HG03064 (cell line): ENCODE data around the gene CNTN1.
"Not testable (repeated sequence)": the region's sequence is repeated elsewhere in the genome, so short reads cannot be mapped to it uniquely, and the experiment has no call there.

Experiments
- ATAC-seq: cut with Tn5 transposase; IDR thresholded peaks from one replicate; pipeline ENCODE4 v1.9.1; 2021; ENCODE audit warnings: low read depth; ENCODE audit not compliant: unreplicated experiment

CNTN1 gene

DNA sequence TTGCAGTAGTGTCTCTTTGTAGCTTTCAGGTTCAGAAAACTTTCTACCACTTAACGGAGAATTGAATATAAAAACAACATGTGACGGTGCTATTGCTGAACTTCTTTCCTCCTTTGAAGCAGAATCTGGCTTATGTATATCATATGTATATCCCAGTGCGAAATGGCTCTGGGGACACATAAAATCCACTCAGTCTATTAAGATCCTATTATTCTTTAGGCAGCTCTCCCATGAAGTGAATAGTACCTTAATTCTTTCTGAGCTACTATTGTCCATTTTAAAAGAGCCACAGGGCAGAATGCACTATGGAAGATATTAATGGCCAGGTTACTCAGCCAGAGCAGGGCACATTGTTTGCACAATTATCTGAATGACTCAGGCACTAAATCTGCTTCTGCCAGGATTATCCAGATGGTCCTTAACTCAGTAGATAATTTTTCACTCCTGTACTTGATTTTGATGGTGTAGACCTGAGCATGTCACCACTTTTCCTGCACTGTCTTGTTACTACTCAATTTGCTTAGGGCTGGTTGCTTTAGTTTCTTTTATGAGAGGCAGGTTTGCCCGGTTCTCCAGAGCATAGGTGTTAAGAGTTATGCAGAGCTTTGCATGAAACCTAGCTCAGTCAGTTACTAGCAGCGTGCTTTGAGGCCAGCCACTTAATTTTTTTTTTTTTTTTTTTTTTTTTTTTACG lies 5.5 kb downstream of the CNTN1 start:
- ATAC-seq: no peak

GRCh38 chr12:40701756-40702155 lies 9.5 kb downstream of the CNTN1 start:
- no peak for ATAC-seq

DNA sequence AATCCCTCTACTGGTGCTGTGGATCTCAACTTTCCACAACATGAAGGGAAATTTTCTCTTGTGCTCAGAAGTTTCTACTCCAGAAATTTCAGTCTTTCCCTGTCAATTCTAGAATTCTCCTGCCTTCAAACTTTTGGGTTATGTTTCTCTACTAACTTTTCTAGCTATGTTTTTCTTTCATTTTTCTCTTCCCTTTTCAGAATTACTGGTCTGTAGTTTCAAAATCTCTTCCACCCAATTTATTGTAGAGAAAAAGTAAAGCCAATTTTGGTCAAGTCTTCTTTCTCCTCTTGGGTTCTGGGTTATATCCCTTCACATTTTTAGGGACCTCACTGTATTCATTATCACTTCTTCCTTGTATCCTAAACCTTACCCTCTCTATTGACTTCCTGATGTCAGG lies 18.9 kb downstream of the CNTN1 start:
- no peak for ATAC-seq

DNA sequence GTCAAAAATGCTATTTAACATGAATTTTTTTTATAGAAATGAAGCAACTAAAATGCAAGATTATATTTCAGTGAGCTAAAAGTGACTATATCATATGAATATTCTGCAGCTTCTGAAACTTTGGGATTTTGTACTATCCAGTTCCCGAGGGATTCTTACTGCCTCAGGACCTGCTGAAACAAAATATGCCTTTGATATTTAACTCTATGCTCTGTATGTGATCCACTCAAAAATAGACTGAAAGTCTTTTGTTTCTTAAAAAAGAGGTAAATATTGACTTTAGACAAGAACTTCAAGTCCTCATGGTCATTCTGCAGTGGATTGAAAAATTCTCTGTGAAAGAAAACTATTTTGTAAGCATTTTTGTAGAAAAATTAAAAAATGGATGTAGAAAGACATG lies 22.4 kb downstream of the CNTN1 start:
- no peak for ATAC-seq

DNA sequence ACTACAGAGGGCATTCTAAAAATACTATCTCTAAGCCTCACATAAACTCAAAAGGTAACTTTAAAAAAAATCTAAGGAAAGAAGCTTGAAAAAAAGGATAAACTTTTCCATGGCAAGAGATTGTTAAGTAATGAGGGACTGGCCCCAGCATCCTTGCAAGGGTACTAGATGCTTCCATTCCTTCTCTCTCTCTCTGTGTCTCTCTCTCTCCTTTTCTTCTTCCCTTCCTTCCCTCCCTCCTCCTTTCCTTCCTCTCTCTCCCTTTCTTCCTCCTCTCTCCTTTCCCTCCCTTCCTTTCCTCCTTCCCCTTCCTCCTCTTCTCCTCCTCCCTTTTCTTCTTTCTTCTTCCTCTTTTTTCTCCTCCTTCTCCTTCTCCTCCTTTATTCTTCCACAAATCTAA lies 23.8 kb downstream of the CNTN1 start:
- no peak for ATAC-seq

DNA sequence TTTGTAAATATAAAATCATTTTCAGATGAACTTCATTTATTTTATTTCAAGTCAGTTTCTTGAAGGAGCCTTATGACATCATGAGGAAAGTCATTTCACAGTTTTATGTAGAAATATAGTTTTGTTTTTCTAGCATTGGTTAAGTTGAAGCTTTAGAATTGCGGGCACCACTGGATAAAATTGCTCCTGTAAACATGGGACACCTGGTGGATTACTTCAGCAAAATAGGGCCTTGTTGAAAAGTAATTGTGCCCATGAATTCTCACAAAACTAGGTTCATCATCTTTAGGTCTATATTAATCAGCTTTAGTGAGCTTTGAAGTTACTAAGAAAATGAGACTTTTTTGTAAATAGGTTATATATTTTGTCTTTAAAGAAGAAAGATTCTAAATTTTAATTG lies 25.3 kb downstream of the CNTN1 start:
- ATAC-seq: no peak

- no peak for ATAC-seq
Measured at GRCh38 chr12:40718878-40719372, 26.7 kb downstream of the CNTN1 start.

GRCh38 chr12:40723001-40723400 lies 30.8 kb downstream of the CNTN1 start:
- no peak for ATAC-seq

GRCh38 chr12:40726366-40726765 lies 34.1 kb downstream of the CNTN1 start:
- ATAC-seq: no peak

DNA sequence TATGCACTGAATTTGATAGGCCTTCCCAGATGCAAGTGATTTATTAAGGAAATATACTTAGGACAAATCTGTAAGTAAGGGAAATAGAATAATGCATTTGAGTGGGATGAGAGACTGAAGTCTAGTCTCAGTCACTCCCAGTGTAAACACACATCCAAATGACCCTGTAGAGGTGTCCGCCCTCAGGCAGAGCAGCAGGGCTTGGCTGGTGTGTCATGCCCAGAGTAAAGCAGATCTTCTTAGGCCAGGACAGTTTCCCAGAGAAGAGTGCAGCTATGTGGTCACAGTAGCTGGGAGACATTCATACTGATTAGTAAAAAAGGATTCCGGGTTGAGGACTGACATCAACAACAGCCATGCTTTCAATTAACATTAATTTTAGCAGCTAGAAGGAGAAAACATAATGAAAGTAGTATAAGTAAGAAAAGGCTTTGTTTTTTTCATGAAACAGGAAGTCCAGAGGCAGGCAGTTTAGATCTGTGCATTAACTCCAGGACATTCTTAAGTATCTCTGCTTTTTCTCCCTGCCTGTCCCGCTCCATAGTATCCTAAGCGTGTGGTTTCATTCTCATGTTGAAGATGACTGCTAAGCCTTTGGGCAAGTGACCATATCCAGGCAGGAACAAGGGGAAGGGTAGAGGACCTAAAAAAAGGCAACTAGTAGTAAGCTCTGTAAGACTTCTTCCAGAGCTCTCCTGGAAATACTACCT lies 35.7 kb downstream of the CNTN1 start:
- no peak for ATAC-seq

GRCh38 chr12:40730281-40730680 lies 38.0 kb downstream of the CNTN1 start:
- no peak for ATAC-seq

DNA sequence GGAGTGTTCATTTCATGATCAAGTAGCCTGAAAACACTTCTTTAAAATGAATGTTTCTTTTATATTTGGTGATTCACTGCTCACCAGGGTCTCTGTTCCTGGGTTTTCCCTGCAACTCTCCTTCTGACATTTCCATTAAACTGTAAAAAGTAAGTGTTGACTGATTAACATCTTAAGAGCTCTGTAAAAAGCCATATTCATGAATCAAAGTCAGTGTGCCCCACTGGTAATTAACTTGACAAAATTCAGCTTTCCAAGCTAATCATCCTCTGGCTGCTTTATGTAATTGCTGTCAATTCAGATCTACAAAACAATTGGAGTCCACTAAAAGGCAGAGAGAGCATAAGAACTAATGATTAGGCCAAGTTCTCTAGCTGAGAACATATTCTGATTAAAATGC lies 41.6 kb downstream of the CNTN1 start:
- no peak for ATAC-seq

DNA sequence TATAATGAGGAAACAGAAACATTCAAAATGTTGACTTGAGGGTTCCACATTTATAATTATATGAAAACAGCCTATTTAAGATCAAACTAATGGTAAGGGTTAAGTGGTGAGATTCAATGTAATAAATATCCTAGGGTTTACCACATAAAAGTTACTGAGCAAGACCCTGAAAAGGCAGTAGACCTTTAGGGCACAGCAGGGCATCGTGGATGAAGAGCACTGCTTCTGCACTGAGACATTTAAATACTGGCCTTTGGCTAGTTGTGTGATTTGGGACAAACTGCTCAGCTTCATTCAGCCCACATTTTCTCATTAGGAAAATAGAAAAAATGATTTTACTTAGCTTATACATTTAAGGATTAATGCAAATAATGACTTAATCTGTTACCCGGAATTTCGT lies 42.0 kb downstream of the CNTN1 start:
- no peak for ATAC-seq

DNA sequence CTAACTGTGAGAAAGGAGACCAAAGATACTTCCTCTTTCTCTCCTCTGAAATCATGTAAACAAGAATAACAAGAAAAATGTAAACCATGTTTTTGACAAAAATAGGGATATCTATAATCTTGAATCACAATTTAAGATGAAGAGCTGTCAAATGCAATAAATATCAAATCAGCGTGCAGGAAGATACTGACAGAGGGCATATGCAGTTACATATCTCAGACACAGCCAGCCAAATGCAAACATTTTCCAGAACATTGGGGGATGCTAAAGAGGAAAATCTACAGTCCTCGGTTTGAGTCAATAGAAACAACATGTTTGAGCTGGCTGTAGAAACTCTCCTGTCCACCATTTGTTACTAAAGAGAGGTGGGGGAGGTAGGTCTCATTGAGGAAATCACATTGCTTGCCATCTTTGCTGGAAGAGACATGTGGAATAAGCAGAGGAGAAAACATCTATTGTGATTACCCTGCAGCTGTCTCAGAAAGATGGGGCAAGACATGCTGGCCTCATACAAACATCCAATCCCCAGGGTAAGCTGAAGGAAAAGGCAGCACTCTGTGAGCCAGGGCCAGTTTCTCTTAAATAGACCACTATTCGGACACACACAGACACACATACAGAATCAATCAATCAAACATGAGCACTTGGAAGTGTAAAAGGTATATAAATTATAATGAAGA lies 43.5 kb downstream of the CNTN1 start:
- ATAC-seq: no peak

- not testable (repeated sequence) for ATAC-seq
Measured at GRCh38 chr12:40737416-40737815, 45.2 kb downstream of the CNTN1 start.

GRCh38 chr12:40738856-40739255 lies 46.6 kb downstream of the CNTN1 start:
- ATAC-seq: no peak

DNA sequence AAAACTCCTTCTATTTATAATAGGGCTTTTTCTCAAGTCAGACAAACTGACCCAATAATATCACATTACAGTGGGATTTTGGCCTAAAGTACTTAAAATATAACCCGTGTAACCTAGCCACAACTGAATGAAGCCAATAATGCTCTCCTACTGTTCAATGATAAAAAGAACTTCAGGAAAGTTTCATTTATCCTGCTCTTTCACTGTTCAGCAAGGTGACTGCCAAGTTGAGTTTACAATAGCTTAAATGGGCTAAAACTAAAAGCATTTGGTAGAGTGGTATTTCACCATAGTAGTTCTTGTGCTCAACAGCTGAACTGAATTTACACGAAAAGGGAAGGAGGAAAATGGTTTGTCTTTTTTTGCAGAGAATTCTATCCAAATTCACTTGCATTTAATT lies 49.8 kb downstream of the CNTN1 start:
- ATAC-seq: no peak

DNA sequence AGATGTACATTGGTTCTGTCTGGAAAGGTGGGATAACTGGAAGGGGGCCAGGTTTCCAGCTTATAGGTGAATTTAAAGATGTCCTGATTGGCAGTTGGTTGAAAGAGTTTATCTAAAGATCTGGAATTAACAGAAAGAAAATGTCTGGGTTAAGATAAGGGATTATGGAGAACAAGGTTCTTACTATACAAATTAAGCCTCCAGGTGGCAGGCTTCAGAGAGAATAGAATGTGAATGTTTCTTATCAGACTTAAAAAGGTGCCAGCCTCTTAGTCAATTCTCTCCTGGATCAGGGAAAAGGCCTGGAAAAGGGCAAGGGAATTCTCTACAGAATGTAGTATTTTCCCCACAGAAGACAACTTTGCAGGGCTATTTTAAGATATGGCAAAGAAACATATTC lies 53.1 kb downstream of the CNTN1 start:
- no peak for ATAC-seq

DNA sequence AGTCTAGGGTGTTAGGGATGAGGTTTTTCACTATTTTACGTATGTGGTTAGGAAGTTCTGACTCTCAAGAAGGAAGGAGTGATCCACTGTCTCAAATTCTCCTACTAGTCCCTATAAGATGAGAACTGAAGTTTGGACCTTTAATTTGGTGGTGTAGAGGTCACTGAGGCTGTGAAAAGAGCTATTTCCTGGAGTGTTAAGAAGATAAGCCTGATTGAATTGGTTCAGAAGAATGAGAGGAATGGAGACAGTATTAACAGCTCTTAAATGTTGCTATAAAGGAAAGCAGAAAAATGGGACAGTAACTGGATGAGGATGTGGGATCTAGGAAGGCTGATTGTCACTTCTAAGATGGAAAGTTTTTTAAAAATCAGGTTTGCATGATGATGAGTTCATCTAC lies 57.6 kb downstream of the CNTN1 start:
- ATAC-seq: no peak

GRCh38 chr12:40752011-40752410 lies 59.8 kb downstream of the CNTN1 start:
- no peak for ATAC-seq

DNA sequence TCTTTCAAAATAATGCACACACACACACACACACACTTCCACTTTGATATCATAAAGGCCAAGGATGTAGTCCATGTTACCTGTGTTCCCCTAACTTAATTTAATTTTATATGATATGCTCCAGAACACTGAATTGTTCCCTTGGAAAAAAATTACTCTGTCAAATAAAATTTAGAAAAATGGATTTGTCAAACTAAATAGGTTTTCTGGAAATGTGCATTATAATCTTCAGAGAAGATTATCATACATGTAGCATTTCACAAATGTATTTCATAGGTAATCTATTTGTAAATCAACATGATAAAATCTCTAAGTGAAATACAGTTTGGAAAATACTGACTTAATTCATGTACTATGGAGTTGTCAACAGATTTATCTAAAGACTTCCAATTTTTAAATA lies 68.6 kb downstream of the CNTN1 start:
- ATAC-seq: no peak

DNA sequence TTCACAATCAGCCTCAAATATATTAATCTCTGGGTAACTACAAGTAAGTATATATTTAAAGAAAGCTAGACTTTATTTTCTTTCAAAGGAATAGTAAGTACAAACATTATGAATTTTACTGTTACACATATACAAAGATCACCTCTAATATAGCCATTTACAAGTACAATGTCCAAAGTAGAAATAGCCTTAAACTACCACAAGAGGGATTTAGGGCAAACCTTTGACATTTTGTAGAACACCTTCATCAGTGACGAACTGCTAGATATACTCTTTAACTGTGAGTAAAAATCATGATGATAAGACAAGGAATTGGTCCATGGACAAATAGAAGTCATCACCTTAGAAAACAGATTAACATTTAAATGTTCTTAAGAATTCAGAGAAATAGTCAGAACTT lies 69.8 kb downstream of the CNTN1 start:
- ATAC-seq: no peak
